Measurements from ENCODE around the gene SCAND1.

Gene SCAND1

DNA sequence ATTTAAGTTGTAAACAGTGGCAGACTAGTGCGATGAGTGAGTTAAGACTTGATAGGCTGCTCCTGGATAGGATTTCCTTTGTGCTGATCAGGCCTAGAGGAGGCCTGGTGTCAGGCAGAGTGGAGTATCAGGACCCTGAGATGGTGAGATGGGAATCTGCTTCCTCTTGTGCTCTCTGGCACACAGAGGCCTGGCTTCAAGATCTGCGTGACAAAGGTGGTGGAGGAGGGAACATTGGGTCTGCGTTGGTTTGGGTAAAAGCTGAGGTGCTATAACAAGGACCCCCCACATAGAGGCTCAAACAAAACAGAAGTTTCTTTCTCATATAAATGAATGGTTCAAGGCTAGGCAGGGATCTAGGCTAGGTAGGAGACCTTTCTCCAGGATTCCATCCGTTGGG, 20.3 kb downstream of the SCAND1 start:
- Histone ChIP-seq H3K4me1 (ENCODE audit: control insufficient read depth, insufficient read depth, low read length) (peaks cover 20% of the 10 kb centered on the region), H3K9me3 (ENCODE audit: control insufficient read depth, insufficient read depth, low read depth, low read length) (no peaks in the 10 kb centered on the region), H3K9ac (ENCODE audit: low read length) (no peak overlapping the region), H3K36me3 (ENCODE audit: control insufficient read depth, insufficient read depth, low read length) (peaks cover 29% of the 10 kb centered on the region), H3K27me3 (ENCODE audit: control insufficient read depth, insufficient read depth, low read length) (no peaks in the 10 kb centered on the region), H3K27ac (ENCODE audit: low read depth, low read length) (0 out of 2 replicates have a peak overlapping the region, but pooled peaks have one; percentile 68), H3K4me3 (ENCODE audit: low read depth, low read length) (no peak overlapping the region)

DNA sequence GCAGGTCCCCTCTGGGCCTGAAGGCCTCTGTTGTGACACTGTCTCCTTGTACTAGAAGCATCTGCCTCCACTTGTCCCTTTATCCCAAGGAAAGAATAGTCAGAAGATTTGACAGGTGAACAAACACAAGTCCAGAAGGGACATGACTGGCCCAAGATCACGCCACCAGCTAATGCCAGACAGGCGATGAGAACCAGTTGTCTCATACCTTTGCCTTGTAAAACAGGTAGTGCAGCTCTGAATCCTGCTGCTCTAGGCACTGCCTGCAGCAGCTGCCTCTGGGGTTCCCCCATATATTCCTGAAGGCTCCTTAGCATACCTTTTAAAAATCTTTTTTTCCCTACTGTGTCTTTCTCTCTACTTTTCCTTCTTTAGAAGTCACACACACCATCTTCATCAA, 25.0 kb downstream of the SCAND1 start:
- Histone ChIP-seq H3K9ac (ENCODE audit: low read length) (no peak overlapping the region), H3K4me1 (ENCODE audit: control insufficient read depth, insufficient read depth, low read length) (peaks cover 9% of the 10 kb centered on the region), H3K4me3 (ENCODE audit: low read depth, low read length) (no peak overlapping the region), H3K9me3 (ENCODE audit: control insufficient read depth, insufficient read depth, low read depth, low read length) (no peaks in the 10 kb centered on the region), H3K27ac (ENCODE audit: low read depth, low read length) (no peak overlapping the region), H3K27me3 (ENCODE audit: control insufficient read depth, insufficient read depth, low read length) (no peaks in the 10 kb centered on the region), H3K36me3 (ENCODE audit: control insufficient read depth, insufficient read depth, low read length) (peaks cover 41% of the 10 kb centered on the region)

DNA sequence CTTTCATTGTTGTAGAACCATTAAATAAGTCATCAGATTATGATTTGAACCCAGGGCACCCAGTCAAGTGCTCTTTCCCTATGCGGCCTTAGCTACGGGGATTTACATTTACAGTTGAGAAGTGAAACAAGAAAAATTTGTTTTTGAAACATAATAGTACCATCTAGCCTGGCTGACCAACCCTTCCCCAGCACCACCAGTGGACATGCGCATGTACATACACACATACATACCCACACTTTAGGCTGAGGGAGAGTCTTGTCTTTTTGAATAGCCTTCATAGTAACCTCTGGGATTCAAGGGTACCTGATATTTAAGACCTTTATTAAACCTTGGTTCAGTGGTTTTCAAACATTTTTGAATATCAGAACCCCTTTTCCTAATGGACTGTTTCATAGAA, 33.8 kb downstream of the SCAND1 start:
- peaks cover 61% of the 10 kb centered on the region for H3K36me3 ChIP-seq (ENCODE audit: control insufficient read depth, insufficient read depth, low read length)
- no peak overlapping the region for H3K27ac ChIP-seq (ENCODE audit: low read depth, low read length)
- H3K9ac ChIP-seq (ENCODE audit: low read length): no peak overlapping the region
- H3K4me3 ChIP-seq (ENCODE audit: low read depth, low read length): no peak overlapping the region
- no peaks in the 10 kb centered on the region for H3K4me1 ChIP-seq (ENCODE audit: control insufficient read depth, insufficient read depth, low read length)
- no peaks in the 10 kb centered on the region for H3K27me3 ChIP-seq (ENCODE audit: control insufficient read depth, insufficient read depth, low read length)
- no peaks in the 10 kb centered on the region for H3K9me3 ChIP-seq (ENCODE audit: control insufficient read depth, insufficient read depth, low read depth, low read length)

DNA sequence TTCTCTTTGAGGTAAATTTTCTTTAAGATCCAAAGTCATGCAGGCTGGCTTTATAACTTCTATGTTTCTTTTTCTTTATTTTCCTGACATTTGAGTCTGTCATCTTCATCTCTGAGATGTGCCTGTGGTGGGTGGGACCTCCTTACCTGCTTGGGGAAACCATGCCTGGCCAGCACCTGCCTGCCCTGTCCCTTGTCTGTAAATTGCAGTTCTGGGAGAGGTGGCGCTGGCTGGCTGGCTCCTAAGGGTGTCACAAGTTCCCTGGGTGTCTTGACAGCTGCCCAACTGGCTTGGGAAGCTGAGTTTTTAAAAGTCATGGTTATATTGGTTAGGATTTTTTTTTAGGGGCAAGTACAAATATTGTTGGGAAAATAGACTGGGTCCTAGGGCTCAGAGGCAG, 36.3 kb downstream of the SCAND1 start:
- Histone ChIP-seq H3K36me3 (ENCODE audit: control insufficient read depth, insufficient read depth, low read length) (peaks cover 74% of the 10 kb centered on the region), H3K27ac (ENCODE audit: low read depth, low read length) (no peak overlapping the region), H3K9ac (ENCODE audit: low read length) (no peak overlapping the region), H3K27me3 (ENCODE audit: control insufficient read depth, insufficient read depth, low read length) (no peaks in the 10 kb centered on the region), H3K9me3 (ENCODE audit: control insufficient read depth, insufficient read depth, low read depth, low read length) (no peaks in the 10 kb centered on the region), H3K4me3 (ENCODE audit: low read depth, low read length) (no peak overlapping the region), H3K4me1 (ENCODE audit: control insufficient read depth, insufficient read depth, low read length) (no peaks in the 10 kb centered on the region)

DNA sequence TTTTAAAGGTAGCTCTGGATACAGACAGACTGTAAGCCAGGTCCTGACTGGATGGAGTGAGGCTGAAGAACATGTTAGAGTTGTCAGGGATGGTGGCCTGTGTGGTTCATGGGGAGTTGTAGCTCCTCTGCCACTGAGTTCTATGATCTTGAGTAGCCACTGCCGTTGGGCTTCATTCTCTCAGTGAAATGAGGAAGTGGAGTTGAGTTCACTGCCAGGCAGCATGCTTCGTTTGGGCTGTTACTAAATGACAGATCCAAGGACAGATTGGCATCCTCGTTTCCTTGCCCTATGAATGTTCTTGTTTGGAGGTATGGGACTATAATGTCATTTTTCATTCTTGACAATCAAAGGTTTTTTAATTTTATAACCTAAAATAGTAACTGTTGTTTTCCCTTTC, 37.2 kb downstream of the SCAND1 start:
- Histone ChIP-seq H3K27ac (ENCODE audit: low read depth, low read length) (no peak overlapping the region), H3K9ac (ENCODE audit: low read length) (no peak overlapping the region), H3K27me3 (ENCODE audit: control insufficient read depth, insufficient read depth, low read length) (no peaks in the 10 kb centered on the region), H3K36me3 (ENCODE audit: control insufficient read depth, insufficient read depth, low read length) (peaks cover 75% of the 10 kb centered on the region), H3K4me3 (ENCODE audit: low read depth, low read length) (no peak overlapping the region), H3K9me3 (ENCODE audit: control insufficient read depth, insufficient read depth, low read depth, low read length) (no peaks in the 10 kb centered on the region), H3K4me1 (ENCODE audit: control insufficient read depth, insufficient read depth, low read length) (no peaks in the 10 kb centered on the region)

DNA sequence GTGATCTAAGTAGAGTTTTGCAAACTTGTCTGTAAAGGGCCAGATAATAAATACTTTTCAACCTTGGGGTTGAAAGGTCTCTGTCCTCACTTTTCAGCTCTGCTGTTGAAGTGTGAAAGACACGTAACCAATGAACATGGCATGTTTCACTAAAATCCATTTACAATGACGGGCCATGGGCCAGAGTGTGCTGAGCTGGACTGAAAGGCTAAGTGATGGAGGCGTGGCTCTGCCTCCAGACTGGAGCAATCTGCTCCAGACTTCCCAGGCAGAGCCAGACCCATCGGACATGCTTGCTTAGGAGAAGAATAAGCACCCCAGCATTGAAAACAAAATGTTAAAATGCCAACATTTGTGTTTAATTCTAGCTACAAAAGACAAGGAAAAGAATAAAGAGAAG, 41.4 kb downstream of the SCAND1 start:
- Histone ChIP-seq H3K4me3 (ENCODE audit: low read depth, low read length) (no peak overlapping the region), H3K27ac (ENCODE audit: low read depth, low read length) (no peak overlapping the region), H3K27me3 (ENCODE audit: control insufficient read depth, insufficient read depth, low read length) (no peaks in the 10 kb centered on the region), H3K9ac (ENCODE audit: low read length) (no peak overlapping the region), H3K9me3 (ENCODE audit: control insufficient read depth, insufficient read depth, low read depth, low read length) (no peaks in the 10 kb centered on the region), H3K4me1 (ENCODE audit: control insufficient read depth, insufficient read depth, low read length) (peaks cover 3% of the 10 kb centered on the region), H3K36me3 (ENCODE audit: control insufficient read depth, insufficient read depth, low read length) (peaks cover 42% of the 10 kb centered on the region)

DNA sequence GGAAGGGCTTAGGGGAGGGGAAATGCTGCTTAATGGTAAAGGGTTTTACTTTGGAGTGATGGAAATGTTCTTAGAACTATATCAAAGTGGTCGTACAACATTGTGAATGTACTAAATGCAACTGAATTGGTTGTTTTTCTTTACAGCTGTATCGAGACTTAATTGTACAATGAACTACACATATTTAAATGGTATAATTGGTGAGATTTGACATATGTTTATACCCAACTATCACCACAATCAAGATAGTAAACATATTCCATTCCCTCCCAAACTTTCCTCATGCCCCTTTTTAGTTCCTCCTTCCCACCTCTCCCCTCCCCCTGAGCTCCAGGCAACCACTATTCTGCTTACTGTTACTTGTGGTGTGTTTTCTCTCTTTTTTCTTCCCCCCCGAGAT, 44.0 kb downstream of the SCAND1 start:
- peaks cover 40% of the 10 kb centered on the region for H3K36me3 ChIP-seq (ENCODE audit: control insufficient read depth, insufficient read depth, low read length)
- H3K9me3 ChIP-seq (ENCODE audit: control insufficient read depth, insufficient read depth, low read depth, low read length): no peaks in the 10 kb centered on the region
- H3K4me3 ChIP-seq (ENCODE audit: low read depth, low read length): no peak overlapping the region
- no peak overlapping the region for H3K27ac ChIP-seq (ENCODE audit: low read depth, low read length)
- H3K9ac ChIP-seq (ENCODE audit: low read length): no peak overlapping the region
- H3K4me1 ChIP-seq (ENCODE audit: control insufficient read depth, insufficient read depth, low read length): peaks cover 12% of the 10 kb centered on the region
- H3K27me3 ChIP-seq (ENCODE audit: control insufficient read depth, insufficient read depth, low read length): no peaks in the 10 kb centered on the region

DNA sequence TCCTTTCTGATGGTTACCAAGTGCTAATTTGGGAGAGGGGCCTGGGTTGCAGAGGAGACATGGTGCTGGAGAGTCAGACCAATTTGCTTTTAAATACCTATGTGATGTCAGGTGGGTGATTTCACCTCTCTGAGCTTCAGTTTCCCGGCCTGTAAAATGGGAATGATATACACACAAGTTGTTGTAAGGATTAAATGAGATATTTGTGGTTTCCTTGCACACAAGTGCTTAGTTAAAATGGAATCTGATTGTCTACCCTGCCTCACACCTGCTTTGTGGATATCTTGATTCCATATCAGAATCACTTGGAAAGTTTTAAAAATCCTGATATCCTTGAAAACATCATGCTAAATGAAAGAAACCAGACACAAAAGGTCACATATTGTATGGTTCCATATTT, 44.5 kb downstream of the SCAND1 start:
- H3K27ac ChIP-seq (ENCODE audit: low read depth, low read length): no peak overlapping the region
- H3K27me3 ChIP-seq (ENCODE audit: control insufficient read depth, insufficient read depth, low read length): no peaks in the 10 kb centered on the region
- H3K4me3 ChIP-seq (ENCODE audit: low read depth, low read length): no peak overlapping the region
- H3K4me1 ChIP-seq (ENCODE audit: control insufficient read depth, insufficient read depth, low read length): peaks cover 12% of the 10 kb centered on the region
- no peaks in the 10 kb centered on the region for H3K9me3 ChIP-seq (ENCODE audit: control insufficient read depth, insufficient read depth, low read depth, low read length)
- H3K36me3 ChIP-seq (ENCODE audit: control insufficient read depth, insufficient read depth, low read length): peaks cover 42% of the 10 kb centered on the region
- H3K9ac ChIP-seq (ENCODE audit: low read length): no peak overlapping the region

DNA sequence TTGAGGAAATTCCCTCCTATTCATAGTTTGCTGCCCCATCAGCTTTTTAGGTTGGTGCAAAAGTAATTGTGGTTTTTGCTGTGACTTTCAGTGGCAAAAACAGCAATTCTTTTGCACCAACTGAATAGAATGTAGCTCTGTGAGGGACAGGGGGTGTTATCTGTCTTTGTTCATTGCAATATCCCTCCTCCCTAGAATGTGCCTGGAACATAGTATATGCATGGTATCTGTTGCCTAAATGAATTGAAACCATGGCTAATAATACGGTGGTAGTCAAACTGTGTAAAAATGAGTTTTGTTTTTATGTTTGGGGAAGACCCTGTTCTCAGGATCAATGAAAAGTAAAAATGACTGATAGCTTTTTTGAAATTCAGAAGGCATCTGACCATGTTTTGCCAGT, 45.1 kb downstream of the SCAND1 start:
- H3K4me3 ChIP-seq (ENCODE audit: low read depth, low read length): no peak overlapping the region

DNA sequence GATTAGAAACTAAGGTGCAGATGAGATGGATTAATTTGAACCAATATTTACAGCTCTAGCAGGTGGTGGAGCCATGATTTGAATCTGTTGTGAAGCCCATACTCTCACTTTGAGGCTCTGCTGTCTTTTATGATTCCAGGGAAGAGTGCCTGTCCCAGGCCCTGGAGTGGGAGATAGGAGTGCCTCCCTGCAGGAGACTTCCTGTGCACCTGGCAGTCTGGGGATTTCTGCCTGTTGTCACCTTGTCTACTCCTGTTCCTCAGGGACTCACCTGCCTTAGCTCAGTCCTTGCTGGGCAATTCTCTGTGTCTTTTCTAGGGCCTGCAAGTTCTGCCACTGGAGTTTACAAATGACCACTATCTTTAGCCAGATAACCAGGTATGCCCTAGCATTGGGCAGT, 46.3 kb downstream of the SCAND1 start:
- peaks cover 30% of the 10 kb centered on the region for H3K36me3 ChIP-seq (ENCODE audit: control insufficient read depth, insufficient read depth, low read length)
- peak overlapping the region; percentile 4; the same call in 1 of the 2 replicates for H3K27ac ChIP-seq (ENCODE audit: low read depth, low read length)
- H3K9ac ChIP-seq (ENCODE audit: low read length): no peak overlapping the region
- H3K27me3 ChIP-seq (ENCODE audit: control insufficient read depth, insufficient read depth, low read length): no peaks in the 10 kb centered on the region
- H3K9me3 ChIP-seq (ENCODE audit: control insufficient read depth, insufficient read depth, low read depth, low read length): no peaks in the 10 kb centered on the region
- no peak overlapping the region for H3K4me3 ChIP-seq (ENCODE audit: low read depth, low read length)
- peaks cover 12% of the 10 kb centered on the region for H3K4me1 ChIP-seq (ENCODE audit: control insufficient read depth, insufficient read depth, low read length)

More for the DNA sequence above, 45.1 kb downstream of the SCAND1 start:
- peaks cover 37% of the 10 kb centered on the region for H3K36me3 ChIP-seq (ENCODE audit: control insufficient read depth, insufficient read depth, low read length)
- H3K27me3 ChIP-seq (ENCODE audit: control insufficient read depth, insufficient read depth, low read length): no peaks in the 10 kb centered on the region
- no peak overlapping the region; the same call in 1 of the 2 replicates for H3K27ac ChIP-seq (ENCODE audit: low read depth, low read length)
- no peak overlapping the region for H3K9ac ChIP-seq (ENCODE audit: low read length)
- no peaks in the 10 kb centered on the region for H3K9me3 ChIP-seq (ENCODE audit: control insufficient read depth, insufficient read depth, low read depth, low read length)
- peaks cover 12% of the 10 kb centered on the region for H3K4me1 ChIP-seq (ENCODE audit: control insufficient read depth, insufficient read depth, low read length)

DNA sequence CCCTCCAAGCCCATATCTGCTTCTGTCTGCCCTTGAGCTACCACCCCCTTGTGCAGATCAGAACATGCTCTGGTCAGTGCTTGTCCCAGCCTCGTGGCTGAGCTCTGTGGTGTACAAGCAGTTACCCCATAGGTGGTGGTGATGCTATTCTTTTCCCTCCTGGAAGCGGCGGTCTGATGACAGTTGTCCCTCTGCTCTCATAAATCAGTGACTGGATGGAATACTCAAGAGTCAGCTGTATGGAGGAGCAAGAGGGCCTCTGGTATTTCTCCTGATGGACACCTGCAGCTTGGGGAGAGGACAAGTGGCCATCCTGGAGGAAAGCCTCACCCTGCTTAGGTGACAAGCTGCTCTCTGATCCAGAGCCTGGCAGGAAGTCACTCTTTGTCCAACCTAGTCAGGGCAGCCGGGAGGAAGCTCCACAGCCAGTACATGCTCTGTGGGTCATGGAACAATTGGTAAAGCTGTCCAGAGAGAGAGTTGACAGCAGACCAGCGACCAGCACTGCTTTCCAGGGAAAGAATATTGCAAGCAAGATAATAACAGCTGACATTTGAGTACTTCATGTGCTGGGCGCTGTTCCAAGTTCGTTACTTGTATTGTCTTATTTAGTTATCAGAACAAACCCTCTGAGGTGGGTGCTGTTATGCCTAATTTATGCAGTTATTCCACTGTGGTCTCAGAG, 47.1 kb downstream of the SCAND1 start:
- no peak overlapping the region for H3K4me3 ChIP-seq (ENCODE audit: low read depth, low read length)
- peak overlapping the region; percentile 4; the same call in 1 of the 2 replicates for H3K27ac ChIP-seq (ENCODE audit: low read depth, low read length)
- H3K9me3 ChIP-seq (ENCODE audit: control insufficient read depth, insufficient read depth, low read depth, low read length): no peaks in the 10 kb centered on the region
- no peaks in the 10 kb centered on the region for H3K27me3 ChIP-seq (ENCODE audit: control insufficient read depth, insufficient read depth, low read length)
- H3K9ac ChIP-seq (ENCODE audit: low read length): no peak overlapping the region
- peaks cover 25% of the 10 kb centered on the region for H3K36me3 ChIP-seq (ENCODE audit: control insufficient read depth, insufficient read depth, low read length)
- H3K4me1 ChIP-seq (ENCODE audit: control insufficient read depth, insufficient read depth, low read length): peaks cover 12% of the 10 kb centered on the region

Data from HUES6 (cell line).